Stimulated activated CD4-positive, alpha-beta T cell treated with anti-CD3 and anti-CD28 coated beads, Interleukin-2, amount 100 ng/mL, for 4 hours (primary cell): Measurements from ENCODE around the gene SCART1.
"Not testable (repeated sequence)": the region's sequence is repeated elsewhere in the genome, so short reads cannot be mapped to it uniquely, and the experiment has no call there.

Experiments
- DNase-seq: peaks from one replicate; pipeline ENCODE4 v3.0.0-alpha.2; 2020; ENCODE audit warnings: low read depth

The SCART1 gene

DNA sequence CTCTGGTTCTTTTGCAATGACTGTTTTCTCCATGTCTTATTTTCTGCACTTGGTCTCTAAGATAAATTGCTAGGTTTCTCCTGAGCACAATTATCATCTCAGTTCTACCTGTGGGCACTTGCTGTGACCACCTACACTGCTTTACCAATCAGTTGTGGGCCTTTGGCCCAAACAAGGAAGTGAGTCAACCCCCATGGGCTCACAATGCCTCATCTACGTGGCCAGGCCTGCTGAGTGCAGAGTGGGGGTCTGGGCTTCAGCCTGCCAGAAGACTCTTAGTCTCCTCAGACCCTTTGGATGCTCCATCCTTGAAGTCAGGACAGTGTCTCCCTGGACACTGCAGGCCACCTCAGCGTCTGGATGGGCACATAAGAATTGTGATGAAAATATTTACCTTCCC lies 20.3 kb downstream of the SCART1 start:
- no peak for DNase-seq

DNA sequence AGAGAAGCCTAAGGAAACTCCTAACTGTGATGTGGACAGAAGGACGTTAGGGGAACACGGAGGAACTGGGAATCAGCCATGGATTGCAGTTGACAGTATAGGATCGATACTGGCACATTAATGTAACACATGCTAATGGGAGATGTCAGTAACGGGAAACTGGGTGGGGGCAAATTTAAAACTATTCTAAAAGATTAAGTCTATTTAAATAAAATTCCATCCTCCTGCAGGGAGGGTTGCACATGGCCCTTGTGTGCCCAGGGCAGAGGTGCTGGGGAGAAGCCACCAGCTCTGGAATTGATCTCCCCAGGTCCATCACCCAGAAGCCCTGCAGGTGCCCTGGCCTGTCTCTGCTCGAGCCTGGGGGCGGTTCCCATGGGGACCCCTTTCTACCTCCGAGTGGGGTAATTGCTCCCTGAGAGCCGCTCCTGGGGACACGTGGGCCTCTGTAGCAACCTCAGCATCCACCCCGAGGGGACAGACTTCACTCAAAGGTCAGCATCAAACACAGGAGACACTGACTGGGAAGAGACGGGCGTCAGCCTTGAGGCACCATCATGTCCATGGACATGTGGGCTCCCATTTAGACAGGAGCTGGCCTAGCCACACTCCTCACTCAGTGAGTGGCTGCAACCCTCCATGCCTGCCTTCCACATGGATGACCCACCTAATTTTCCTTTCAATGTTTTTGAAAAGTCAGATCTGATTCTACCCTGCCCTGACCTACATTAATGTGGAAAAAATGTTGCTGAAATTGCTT lies 21.1 kb downstream of the SCART1 start:
- no peak for DNase-seq

DNA sequence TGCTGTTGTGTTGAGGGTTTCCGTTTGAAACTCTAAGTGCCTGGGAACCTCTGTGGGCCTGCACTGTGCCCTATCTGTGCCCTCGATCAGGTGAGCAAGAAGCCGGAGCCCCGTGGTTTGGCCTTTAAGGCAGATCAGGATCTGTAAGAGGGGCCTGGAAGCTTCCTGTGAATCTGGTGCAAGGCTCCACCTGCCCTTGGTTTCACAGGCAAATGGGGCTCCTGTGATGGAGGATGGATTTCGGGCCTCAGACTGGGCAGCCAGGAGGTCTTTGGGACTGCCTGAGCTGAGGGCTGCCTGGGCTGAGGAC lies 21.6 kb downstream of the SCART1 start:
- DNase-seq, result no peak

DNA sequence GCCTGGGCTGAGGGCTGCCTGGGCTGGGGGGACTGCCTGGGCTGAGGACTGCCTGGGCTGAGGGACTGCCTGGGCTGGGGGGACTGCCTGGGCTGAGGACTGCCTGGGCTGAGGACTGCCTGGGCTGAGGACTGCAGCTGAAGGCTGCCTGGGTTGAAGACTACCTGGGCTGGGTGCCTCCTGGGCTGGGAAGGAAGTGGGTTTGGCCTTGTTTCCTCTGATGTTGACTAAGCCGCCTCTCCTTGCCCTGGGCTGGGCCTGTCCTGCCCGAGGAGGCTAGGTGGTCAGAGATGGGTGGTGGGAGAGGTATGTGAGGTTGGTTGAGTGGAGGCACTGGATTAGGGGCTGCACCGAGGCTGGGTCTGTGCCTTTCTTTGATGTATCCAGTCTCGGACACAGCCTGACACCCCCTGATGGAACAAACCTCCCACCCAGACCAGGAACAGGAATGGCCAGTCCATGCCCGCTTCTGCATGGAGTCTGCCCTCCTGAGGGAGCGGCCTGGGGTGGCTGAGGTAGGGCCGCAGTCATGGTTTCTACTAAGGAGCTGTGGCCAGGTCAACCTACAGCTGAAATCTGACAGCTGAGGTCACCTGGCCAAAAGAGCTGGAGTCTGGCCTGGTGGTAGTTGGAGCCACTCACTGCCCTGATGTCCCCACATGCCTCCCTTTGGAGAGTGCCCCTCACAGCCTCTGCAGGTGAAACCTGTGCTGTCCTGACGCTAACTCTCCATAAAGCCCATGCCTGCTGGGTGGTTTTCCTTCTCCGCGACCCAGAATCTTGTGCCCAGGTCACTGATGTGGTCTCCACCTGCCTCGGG lies 22.3 kb downstream of the SCART1 start:
- no peak for DNase-seq

DNA sequence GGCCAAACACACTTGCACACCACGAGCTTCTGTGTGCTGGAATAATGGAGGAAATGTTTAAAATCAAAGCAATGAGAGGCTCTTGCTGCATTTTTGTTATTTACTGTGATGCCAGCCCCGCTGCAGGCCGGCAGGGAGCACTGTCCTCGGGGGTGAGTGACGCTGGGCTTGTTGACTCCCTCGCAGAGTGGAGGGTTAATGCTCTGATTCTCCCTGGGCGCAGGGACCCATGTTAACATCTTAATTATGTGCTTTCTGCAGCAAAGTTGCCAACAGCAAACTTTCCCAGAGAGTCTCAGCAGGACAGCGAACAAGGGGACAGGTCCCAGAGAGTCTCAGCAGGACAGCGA lies 22.9 kb downstream of the SCART1 start:
- DNase-seq, result no peak

DNA sequence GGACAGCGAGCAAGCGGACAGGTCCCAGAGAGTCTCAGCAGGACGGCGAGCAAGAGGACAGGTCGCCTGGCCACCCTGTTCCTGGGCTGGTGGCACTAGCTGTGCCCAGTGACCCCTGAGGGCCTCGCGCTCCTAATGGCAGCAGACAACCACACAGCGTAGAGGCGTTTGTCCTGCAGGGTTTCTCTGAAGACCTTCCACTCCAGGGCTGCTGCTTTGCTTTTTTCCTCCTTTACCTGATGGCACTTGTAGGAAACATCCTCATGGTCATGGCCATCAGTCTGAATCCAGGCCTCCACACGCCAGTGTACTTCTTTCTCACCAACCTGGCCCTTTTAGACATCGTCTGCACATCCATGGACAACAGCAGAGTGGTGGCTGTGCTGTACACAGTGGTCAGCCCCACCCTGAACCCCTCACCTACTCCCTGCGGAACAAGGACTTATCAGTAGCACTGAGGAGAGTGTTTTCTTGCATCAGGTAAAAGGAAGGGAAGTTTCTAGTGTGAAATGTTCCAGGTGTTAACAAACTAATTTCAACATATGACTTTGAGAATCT lies 27.4 kb downstream of the SCART1 start:
- no peak for DNase-seq

DNA sequence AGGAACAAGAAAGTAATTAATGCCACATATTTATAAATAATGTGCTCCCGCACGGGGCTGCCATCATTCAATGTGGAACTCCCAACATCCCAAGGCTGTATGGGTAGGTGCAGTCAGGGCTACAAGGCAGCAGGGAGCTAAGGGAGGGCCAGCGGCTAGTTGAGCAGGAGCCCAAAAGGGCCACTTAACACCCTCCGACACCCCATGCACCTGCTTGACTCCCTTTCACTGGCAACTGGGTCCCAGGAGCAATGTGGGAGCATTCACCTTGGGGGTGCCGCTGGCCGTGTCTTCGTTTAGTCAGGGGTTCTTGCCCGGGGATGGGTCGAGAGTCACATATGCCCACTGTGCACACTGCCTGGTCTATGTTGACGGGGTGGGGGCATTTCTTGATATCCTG lies 27.9 kb downstream of the SCART1 start:
- DNase-seq, result no peak

DNA sequence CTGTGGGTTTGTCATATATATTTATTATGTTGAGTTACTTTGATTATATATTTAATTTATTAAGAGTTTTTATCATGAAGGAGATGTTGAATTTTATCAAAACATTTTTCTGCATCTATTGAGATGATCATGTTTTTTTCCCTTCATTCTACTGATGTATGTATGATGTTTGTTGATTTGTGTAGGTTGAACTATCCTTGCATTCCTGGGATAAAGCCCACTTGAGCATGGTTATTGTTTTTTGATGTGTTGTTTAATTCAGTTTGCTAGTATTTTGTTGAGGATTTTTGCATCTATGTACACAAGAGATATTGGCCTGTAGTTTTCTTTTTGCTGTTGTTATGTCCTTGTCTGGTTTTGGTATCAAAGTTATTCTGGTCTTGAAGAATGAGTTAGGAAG lies 31.1 kb downstream of the SCART1 start:
- DNase-seq, result no peak

DNA sequence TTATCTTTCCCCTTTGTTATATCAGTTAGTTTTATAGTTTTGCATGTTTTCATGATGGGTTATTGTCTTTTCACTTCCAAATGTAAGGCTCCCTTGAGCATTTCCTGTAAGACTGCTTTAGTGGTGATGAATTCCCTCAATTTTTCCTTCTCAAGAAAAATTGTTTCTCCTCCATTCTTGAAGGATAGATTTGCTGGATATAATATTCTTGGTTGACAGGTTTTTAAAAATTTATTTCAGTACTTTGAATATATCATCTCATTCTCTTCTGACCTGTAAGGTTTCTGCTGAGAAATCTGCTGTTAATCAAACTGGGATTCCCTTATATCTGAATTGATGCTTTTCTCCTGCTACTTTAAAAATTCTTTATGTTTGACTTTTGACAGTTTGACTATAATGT lies 33.3 kb downstream of the SCART1 start:
- DNase-seq, result no peak

DNA sequence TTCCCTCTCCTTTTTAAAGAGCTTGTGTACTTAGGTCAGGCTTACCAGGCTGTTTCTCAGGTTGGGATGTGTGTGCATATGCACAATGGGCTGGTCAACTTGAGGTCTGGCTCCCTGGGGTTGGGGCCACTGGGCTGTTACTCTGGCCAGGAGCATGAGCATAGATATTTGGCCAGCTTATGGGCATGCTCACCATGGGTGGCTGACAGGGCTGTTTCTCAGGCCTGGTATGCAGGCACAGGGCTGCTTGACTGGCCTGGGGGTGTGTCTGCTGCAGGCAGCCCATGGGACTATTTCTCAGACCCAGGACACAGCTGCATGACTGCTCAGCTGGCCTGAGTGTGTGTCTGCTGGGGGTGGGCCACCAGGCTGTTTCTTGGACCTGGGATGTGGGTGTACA lies 34.6 kb downstream of the SCART1 start:
- no peak for DNase-seq

DNA sequence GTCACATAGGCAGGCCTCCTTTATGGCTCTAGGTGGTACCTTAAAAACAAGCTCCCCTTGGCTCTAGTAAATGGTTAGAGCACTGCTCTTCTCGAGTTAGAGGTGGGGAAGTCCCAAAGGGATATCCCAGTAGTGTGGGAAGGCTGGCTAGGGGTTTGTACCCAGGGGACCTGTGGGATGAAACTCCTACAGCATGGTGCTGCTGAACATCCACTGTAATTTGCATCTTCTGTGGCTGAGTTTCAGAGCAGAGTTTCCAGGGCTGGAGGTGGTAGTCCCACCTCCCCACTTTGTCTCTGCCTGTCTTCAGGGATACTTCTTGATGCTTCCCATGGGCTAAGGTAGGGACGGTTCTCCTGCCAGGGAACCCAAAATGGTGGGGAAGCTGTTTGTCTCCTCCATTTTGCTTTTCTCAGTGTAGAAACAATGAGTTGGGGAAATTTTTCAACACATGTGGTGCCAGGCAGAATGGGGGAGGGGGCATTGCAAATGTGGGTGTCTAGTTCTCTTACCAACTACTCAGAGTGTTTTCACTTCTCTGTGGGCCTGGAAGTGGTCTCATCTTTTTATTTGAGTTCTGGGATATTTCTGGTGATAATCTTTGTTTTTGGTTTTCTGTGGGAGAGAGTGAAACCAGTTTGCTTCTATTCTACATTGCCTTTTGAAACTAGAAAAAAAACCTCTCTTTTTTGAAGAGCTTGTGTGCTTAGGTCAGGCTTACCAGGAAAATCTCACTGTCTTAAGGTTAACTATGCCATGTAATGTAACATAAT lies 36.3 kb downstream of the SCART1 start:
- no peak for DNase-seq

DNA sequence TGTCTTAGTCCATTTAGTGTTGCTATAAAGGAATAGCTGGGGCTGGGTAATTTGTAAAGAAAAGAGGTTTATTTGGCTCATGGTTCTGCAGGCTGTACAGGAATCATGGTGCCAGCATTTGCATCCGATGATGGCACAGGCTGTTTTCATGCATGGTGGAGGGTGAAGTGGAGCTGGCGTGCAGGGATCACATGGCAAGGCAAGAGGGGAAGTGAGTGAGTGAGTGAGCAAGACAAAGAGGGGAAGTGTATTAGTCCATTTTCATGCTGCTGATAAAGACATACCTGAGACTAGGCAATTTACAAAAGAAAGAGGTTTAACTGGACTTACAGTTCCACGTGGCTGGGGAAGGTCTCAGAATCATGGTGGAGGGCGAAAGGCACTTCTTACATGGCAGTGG lies 39.8 kb downstream of the SCART1 start:
- DNase-seq, result not testable (repeated sequence)

DNA sequence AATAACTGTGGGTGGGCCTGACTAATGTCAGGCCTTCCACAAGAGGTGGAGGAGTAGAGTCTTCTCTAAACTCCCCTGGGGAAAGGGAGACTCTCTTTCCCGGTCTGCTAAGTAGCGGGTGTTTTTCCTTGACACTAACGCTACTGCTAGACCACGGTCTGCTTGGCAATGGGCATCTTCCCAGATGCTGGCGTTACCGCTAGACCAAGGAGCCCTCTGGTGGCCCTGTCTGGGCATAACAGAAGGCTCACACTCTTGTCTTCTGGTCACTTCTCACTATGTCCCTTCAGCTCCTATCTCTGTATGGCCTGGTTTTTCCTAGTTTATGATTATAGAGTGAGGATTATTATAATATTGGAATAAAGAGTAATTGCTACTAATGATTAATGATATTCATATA lies 43.6 kb downstream of the SCART1 start:
- DNase-seq, result not testable (repeated sequence)

DNA sequence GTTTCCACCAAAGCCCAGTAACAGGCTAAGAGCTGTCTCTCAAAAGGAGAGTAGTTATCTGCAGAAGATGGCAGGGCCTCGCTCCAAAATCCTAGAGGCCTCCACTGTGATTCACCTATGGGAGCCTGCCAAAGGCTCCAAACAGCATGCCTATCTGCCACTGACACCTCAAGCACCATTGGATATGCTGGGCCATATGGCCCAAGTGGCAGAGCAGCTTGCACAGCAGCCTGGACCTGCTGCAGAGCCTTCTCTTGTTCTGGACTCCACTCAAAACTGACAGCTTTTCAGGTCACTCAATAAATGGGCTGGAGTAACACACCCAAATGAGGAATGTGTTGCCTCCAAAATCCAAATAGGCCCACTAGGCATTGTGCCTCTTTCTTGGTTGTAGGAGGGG lies 45.4 kb downstream of the SCART1 start:
- not testable (repeated sequence) for DNase-seq

DNA sequence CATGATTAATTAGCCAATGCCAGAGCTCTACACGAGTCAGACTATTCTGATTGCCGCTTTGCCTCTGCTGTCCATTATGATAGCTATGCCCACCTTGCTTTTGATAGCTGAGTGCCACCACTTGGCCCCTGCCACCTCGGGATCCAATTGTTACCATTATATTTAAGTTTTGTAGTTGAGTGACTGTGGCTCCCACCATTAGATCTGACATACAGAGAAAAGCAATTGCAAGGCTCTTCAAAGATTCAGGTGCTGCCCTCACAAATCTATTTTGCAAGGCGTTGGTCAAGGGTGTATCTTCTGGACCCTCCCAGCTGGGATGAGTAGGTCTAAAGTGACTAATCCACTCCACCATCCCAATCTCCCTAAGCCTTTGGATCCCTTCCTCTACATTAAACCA lies 47.2 kb downstream of the SCART1 start:
- not testable (repeated sequence) for DNase-seq

DNA sequence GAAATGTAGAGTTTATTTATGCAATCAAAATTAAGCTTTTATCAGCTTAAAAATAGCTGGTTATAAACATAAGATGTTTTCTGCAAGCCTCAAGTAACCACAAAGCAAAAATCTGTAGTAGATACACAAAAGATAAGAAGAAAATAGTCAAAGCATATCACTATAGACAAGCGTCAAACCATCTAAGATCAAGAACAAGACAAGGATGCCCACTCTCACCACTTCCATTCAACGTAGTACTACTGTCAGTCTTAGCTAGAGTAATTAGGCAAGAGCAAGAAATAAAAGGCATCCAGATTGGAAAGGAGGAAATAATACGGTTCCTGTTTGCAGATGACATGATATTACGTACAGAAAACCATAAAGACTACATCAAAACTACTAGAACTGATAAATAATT lies 56.0 kb downstream of the SCART1 start:
- DNase-seq, result no peak

DNA sequence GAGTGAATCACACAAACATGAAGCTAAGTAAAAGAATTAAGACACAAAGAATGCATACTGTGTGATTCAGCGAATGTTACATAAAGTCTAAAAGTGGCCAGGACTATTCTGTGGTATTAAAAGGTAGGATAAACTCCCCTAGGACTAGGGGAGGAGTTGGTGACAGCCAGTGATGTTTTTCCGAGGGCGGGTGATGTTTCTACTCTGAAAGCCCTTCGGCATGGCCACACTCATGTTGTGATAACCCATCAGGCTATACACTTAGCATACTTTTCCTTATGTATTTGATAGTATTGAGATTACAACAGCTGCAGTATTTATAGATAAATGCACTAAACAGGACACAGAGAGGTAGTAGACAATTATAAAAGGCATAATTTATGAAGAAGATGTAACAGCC lies 57.7 kb downstream of the SCART1 start:
- DNase-seq, result no peak

DNA sequence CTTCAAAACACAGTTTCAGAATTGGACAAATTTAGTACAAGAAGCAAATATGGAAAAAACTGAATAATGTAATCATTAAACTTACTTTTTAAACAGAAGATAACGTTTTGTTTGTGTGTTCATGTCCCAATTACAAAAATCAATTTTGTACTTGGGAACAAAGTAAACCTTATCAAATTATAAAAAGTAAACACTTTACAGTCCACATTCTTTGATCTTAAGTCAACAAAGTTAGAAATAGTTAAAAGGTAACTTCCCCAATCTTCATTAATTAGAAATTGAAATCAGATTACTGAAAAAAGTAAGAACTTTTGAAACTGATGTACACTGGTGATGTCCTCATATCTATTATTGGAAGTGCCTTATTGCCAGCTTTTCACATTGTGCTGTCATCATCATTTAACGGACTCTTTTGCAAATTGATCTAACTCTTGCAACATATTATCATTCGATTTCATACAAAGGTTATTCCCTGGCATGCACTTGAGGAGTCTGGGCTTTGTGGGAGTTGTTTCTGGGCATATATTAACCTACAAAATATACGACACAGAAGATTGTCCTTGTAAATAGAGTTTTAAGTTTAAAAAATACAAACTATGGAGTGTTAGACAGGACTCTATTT lies 58.3 kb downstream of the SCART1 start:
- no peak for DNase-seq

DNA sequence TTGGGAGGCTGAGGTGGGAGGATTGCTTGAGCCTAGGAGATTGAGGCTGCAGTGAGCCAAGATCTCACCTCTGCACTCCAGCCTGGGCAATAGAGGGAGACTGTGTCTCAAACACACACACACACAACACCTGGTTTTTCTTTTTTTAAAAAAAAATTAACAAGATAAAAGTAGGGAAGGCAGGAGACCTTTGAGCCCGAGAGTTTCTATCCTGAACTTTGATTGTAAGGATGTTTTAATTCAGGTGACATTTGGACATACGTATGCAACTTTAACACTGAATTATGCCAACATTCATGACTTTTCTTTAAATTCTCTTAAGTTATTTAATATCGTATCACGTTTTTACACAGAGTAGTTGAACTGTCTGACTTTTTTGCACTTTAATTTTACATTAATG lies 61.7 kb downstream of the SCART1 start:
- DNase-seq, result no peak

DNA sequence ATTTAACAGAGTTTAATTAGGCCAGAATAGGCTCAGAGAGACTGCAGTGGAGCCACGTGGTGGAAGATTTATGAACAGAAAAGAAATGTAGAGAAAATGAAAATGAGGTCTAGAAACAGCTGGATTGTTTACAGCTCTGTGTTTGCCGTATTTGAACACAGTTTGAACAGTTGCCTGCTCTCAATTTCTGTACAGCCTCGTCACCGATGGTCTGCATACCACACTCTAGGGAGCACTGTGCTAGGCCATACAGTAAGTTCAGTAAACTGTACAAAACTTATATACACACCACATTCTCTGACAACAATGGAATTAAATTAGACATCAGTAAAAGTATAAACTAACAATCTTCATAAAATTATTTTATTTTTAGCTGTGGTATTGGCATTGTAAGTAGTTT lies 62.3 kb downstream of the SCART1 start:
- no peak for DNase-seq

DNA sequence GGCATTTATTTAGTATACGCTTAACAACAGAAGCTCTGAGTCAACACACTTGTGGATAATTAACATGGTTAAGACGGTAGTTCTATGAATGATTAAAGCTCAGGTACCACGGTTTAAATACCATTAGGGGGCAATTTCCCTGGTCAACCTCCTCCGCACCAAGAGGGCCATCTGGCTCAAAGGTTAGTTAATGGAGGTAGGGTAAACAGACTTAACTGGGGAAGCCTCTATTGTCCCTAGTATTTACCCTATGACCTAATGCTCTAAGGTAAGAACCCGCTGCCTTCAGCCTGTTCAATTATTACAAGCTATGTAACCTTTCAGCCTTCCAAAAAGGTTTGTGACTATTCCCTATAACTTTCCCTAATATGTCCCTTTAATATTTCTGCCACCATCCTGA lies 64.8 kb downstream of the SCART1 start:
- not testable (repeated sequence) for DNase-seq
